NT2/D1 (cell line): ENCODE results near the gene RPGRIP1.

Experiments used
- YY1 ChIP-seq: IDR thresholded peaks from 2 replicates; pipeline ENCODE4 v1.6.1; 2011; ENCODE audit not compliant: insufficient read length, insufficient read depth
- ZNF274 ChIP-seq: IDR thresholded peaks from 2 replicates; pipeline ENCODE4 v1.6.1; 2011; ENCODE audit warnings: mild to moderate bottlenecking, low read depth, low read length

DNA sequence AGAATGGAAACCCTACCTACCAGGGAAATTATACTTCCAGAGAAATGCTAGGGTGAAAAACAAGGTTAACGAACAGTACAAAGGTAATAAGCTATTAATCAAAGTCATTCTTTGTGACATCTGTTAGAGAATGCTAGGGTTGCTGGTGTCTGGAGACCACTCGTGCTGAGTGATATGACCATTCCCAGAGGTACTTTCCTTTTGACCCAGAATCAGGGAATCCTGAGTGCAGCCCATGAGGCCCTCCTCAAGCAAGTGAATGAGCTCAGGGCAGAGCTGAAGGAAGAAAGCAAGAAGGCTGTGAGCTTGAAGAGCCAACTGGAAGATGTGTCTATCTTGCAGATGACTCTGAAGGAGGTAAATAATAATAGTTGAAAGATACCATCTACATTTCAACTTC, 31.7 kb downstream of the RPGRIP1 start:
- TF ChIP-seq ZNF274: no peak
- no peak for TF ChIP-seq YY1
